CD4-positive, alpha-beta T cell (primary cell): Measurements from ENCODE around the gene TNRC6A. TPM values are rescaled to one million over a fixed set of nuclear protein-coding genes. Genes with fewer than 3 reads are reported as not detected.

Source experiments
- ATAC-seq: fragments of 200-7000 bp; cut with Tn5 transposase; one replicate; pipeline ENCODE4 v1.10.0; 2022; ENCODE audit warnings: mild to moderate bottlenecking; ENCODE audit not compliant: poor library complexity
- CTCF ChIA-PET: fragments of 350-600 bp; sonication (Branson Sonifier 250); formaldehyde crosslinking; loops from one replicate; lab custom pipeline; 2021; ENCODE audit warnings: antibody characterized with exemption, inconsistent platforms; lab: Charles Lee
- POLR2A ChIA-PET: fragments of 350-600 bp; sonication (Branson Sonifier 250); formaldehyde crosslinking; loops from one replicate; lab custom pipeline; 2021; ENCODE audit warnings: antibody characterized with exemption, inconsistent platforms; lab: Charles Lee
- DNase-seq, 14 experiments: peaks; one replicate each; pipeline ENCODE4 v3.0.0-alpha.2; 2013 to 2020; ENCODE audit warnings: mixed read lengths in 2 of 14
- H3K27ac ChIP-seq, 2 donors: one replicate each; pipeline versions ENCODE4 v1.5.1 to v1.7.0; 2013; ENCODE audit warnings: low read length in 2 of 2, low read depth in 1 of 2, mild to moderate bottlenecking in 1 of 2
- H3K27me3 ChIP-seq, 2 experiments: 1 replicate in 1 of 2; 2 replicates in 1 of 2; pipeline versions ENCODE4 v1.6.1 to v1.7.0; 2013; ENCODE audit warnings: low read length in 2 of 2, control low read depth in 1 of 2, mild to moderate bottlenecking in 1 of 2, moderate library complexity in 1 of 2; ENCODE audit not compliant: insufficient read depth in 2 of 2, control insufficient read depth in 1 of 2
- H3K36me3 ChIP-seq: one replicate; pipeline ENCODE4 v1.6.1; 2013; ENCODE audit warnings: low read length, control low read depth; ENCODE audit not compliant: insufficient read depth
- H3K4me1 ChIP-seq: one replicate; pipeline ENCODE4 v1.6.1; 2013; ENCODE audit warnings: low read length, control low read depth; ENCODE audit not compliant: insufficient read depth
- H3K4me3 ChIP-seq: one replicate; pipeline ENCODE4 v1.5.1; 2013; ENCODE audit warnings: mild to moderate bottlenecking, low read length, moderate library complexity
- H3K9me3 ChIP-seq, 2 experiments: 1 replicate in 1 of 2; 2 replicates in 1 of 2; pipeline versions ENCODE4 v1.6.1 to v1.7.0; 2013; ENCODE audit warnings: low read length in 2 of 2, mild to moderate bottlenecking in 2 of 2, control low read depth in 1 of 2, moderate library complexity in 1 of 2; ENCODE audit not compliant: control insufficient read depth in 1 of 2, insufficient read depth in 1 of 2
- H3K27ac Mint-ChIP-seq: one replicate; pipeline ENCODE4 v1.8.0; 2020; ENCODE audit warnings: mixed read lengths
- H3K27me3 Mint-ChIP-seq: one replicate; pipeline ENCODE4 v1.8.0; 2021; ENCODE audit warnings: mixed read lengths
- H3K36me3 Mint-ChIP-seq: one replicate; pipeline ENCODE4 v1.8.0; 2021; ENCODE audit warnings: low read depth, mixed read lengths
- H3K4me1 Mint-ChIP-seq: one replicate; pipeline ENCODE4 v1.8.0; 2021; ENCODE audit warnings: low read depth, mixed read lengths
- H3K4me3 Mint-ChIP-seq: one replicate; pipeline ENCODE4 v1.8.0; 2020; ENCODE audit warnings: mild to moderate bottlenecking, mixed read lengths
- H3K9me3 Mint-ChIP-seq: one replicate; pipeline ENCODE4 v1.8.0; 2020; ENCODE audit warnings: mixed read lengths
- CTCF ChIP-seq: fragments of 200-600 bp; IDR thresholded peaks from one replicate; pipeline ENCODE4 v1.8.0; 2022; ENCODE audit warnings: antibody characterized with exemption, mild to moderate bottlenecking
- intact Hi-C, 2 experiments: fragments of 100-400 bp; cut with DNase I in 1 of 2; cut with micrococcal nuclease in 1 of 2; formaldehyde crosslinking; loops; one replicate each; pipeline versions ENCODE4 v1.15.1 to v1.9.0; 2023 to 2025; cut with DNase I, micrococcal nuclease
- total RNA-seq, 174 experiments: library from RNA in 2 of 174; stranded (reverse) in 2 of 174; gene quantifications; one replicate each; pipeline ENCODE4 v1.2.3 and lab custom pipeline; 2021 to 2026

TNRC6A gene
- total RNA-seq, 2 experiments from 2014 or later = 70.4 to 74.6 TPM

GRCh38 chr16:24838554-24839266, 109.3 kb downstream of the TNRC6A start:
- no peaks in the 10 kb centered on the region for H3K27me3 Mint-ChIP-seq
- ChIA-PET CTCF (no interaction called here), POLR2A (no interaction called here)
- Histone ChIP-seq H3K27me3 (no peaks in the 10 kb centered on the region), H3K27ac (no peak overlapping the region), H3K9me3 (no peaks in the 10 kb centered on the region), H3K4me3 (no peak overlapping the region), H3K4me1 (no peaks in the 10 kb centered on the region), H3K36me3 (no peaks in the 10 kb centered on the region)
- H3K36me3 Mint-ChIP-seq = peaks cover 6% of the 10 kb centered on the region
- ATAC-seq = no peak
- H3K4me1 Mint-ChIP-seq = no peaks in the 10 kb centered on the region
- H3K9me3 Mint-ChIP-seq = no peaks in the 10 kb centered on the region
- intact Hi-C loops = no loop called here
- H3K27ac Mint-ChIP-seq = no peak overlapping the region
- TF ChIP-seq CTCF = no peak
- no peak overlapping the region for H3K4me3 Mint-ChIP-seq
- DNase-seq = no peak

GRCh38 chr16:24839347-24839972, 110.0 kb downstream of the TNRC6A start:
- ATAC-seq = no peak
- no peak overlapping the region for H3K27ac Mint-ChIP-seq
- Histone ChIP-seq H3K4me3 (no peak overlapping the region), H3K36me3 (no peaks in the 10 kb centered on the region), H3K27ac (no peak overlapping the region), H3K9me3 (no peaks in the 10 kb centered on the region), H3K27me3 (no peaks in the 10 kb centered on the region), H3K4me1 (no peaks in the 10 kb centered on the region)
- no peak for TF ChIP-seq CTCF
- no peak for DNase-seq
- ChIA-PET CTCF (no interaction called here), POLR2A (no interaction called here)
- no peaks in the 10 kb centered on the region for H3K27me3 Mint-ChIP-seq
- H3K9me3 Mint-ChIP-seq = no peaks in the 10 kb centered on the region
- intact Hi-C loops = no loop called here
- no peak overlapping the region for H3K4me3 Mint-ChIP-seq
- no peaks in the 10 kb centered on the region for H3K4me1 Mint-ChIP-seq
- H3K36me3 Mint-ChIP-seq = peaks cover 4% of the 10 kb centered on the region

GRCh38 chr16:24841291-24841690, 111.8 kb downstream of the TNRC6A start:
- H3K36me3 ChIP-seq = no peaks in the 10 kb centered on the region
- H3K36me3 Mint-ChIP-seq = no peaks in the 10 kb centered on the region
- no peak for TF ChIP-seq CTCF
- DNase-seq (no peak), ATAC-seq (no peak)
- no peaks in the 10 kb centered on the region for H3K27me3 ChIP-seq
- H3K9me3 Mint-ChIP-seq = no peaks in the 10 kb centered on the region
- H3K4me1 ChIP-seq = no peaks in the 10 kb centered on the region
- H3K9me3 ChIP-seq = no peaks in the 10 kb centered on the region
- H3K4me1 Mint-ChIP-seq = no peaks in the 10 kb centered on the region
- ChIA-PET POLR2A (no interaction called here), CTCF (interaction anchor here (0.7 kb wide), 1 partner anchor 178 kb away, joined by 3 read pairs; no protein-coding TSS in a partner anchor)
- H3K27ac ChIP-seq = no peak overlapping the region
- no peak overlapping the region for H3K27ac Mint-ChIP-seq
- intact Hi-C loops = no loop called here
- H3K4me3 Mint-ChIP-seq = no peak overlapping the region
- no peak overlapping the region for H3K4me3 ChIP-seq
- no peaks in the 10 kb centered on the region for H3K27me3 Mint-ChIP-seq
